ENCODE measurements around the gene SH3D19. TPM values are rescaled to one million over a fixed set of nuclear protein-coding genes. Genes with fewer than 3 reads are reported as not detected.

SH3D19 gene
- total RNA-seq, 1 experiment from 2014 or later = 41.7 TPM

- no peaks in the 10 kb centered on the region for H3K9me2 ChIP-seq (ENCODE audit: insufficient read depth)
- H3K4me3 ChIP-seq = no peak overlapping the region
- no peaks in the 10 kb centered on the region; the same call in 1 of the 2 replicates for H3K36me3 ChIP-seq (ENCODE audit: low read depth)
- CTCF ChIA-PET = no interaction called here
- POLR2A ChIA-PET (ENCODE audit: unreplicated experiment) = no interaction called here
- H3K27me3 ChIP-seq (ENCODE audit: insufficient read depth, low read depth) = no peaks in the 10 kb centered on the region
- DNase-seq = no peak
- no peak overlapping the region for H3K27ac ChIP-seq
- H3K4me1 ChIP-seq (replicated peaks; ENCODE audit: insufficient read depth) = no peaks in the 10 kb centered on the region
- no peaks in the 10 kb centered on the region for H4K20me1 ChIP-seq (ENCODE audit: insufficient read depth)
- H3K79me2 ChIP-seq (ENCODE audit: low read depth) = no peaks in the 10 kb centered on the region
- BruUV-seq (replicated peaks) = no TSS peak
- no peak for TF ChIP-seq CTCF (conservative IDR thresholded peaks at IDR 0.05)
- TF ChIP-seq EZH2 (IDR thresholded peaks at IDR 0.05; ENCODE audit: low read depth) = no peak
- H3F3A ChIP-seq (ENCODE audit: insufficient read depth, low read depth) = no peaks in the 10 kb centered on the region
- intact Hi-C loops (cut with micrococcal nuclease; ENCODE audit: unreplicated experiment) = no loop called here
- H3K9me3 ChIP-seq (ENCODE audit: insufficient read depth, low read depth) = no peaks in the 10 kb centered on the region
- no peak overlapping the region for H3K4me2 ChIP-seq
- H2AFZ ChIP-seq = no peak overlapping the region
Measured at GRCh38 chr4:151163855-151164254, 161.6 kb downstream of the SH3D19 start.

GRCh38 chr4:151158979-151159378, 166.4 kb downstream of the SH3D19 start:
- Histone ChIP-seq H3F3A (ENCODE audit: insufficient read depth, low read depth) (no peaks in the 10 kb centered on the region), H3K4me3 (no peak overlapping the region), H3K4me1 (replicated peaks; ENCODE audit: insufficient read depth) (no peaks in the 10 kb centered on the region), H3K27me3 (ENCODE audit: insufficient read depth, low read depth) (no peaks in the 10 kb centered on the region), H3K79me2 (ENCODE audit: low read depth) (no peaks in the 10 kb centered on the region), H3K9me3 (ENCODE audit: insufficient read depth, low read depth) (no peaks in the 10 kb centered on the region), H3K27ac (no peak overlapping the region), H2AFZ (no peak overlapping the region), H3K4me2 (no peak overlapping the region), H3K36me3 (ENCODE audit: low read depth) (no peaks in the 10 kb centered on the region; the same call in 1 of the 2 replicates), H3K9me2 (ENCODE audit: insufficient read depth) (no peaks in the 10 kb centered on the region), H4K20me1 (ENCODE audit: insufficient read depth) (no peaks in the 10 kb centered on the region)
- ChIA-PET CTCF (no interaction called here), POLR2A (ENCODE audit: unreplicated experiment) (no interaction called here)
- TF ChIP-seq CTCF (conservative IDR thresholded peaks at IDR 0.05) = no peak
- no peak for TF ChIP-seq EZH2 (IDR thresholded peaks at IDR 0.05; ENCODE audit: low read depth)
- DNase-seq = no peak
- BruUV-seq (replicated peaks) = no TSS peak
- intact Hi-C loops (cut with micrococcal nuclease; ENCODE audit: unreplicated experiment) = no loop called here

- BruUV-seq (replicated peaks) = no TSS peak
- no peak overlapping the region for H3K4me2 ChIP-seq
- H3K27ac ChIP-seq = no peak overlapping the region
- H3K27me3 ChIP-seq (ENCODE audit: insufficient read depth, low read depth) = no peaks in the 10 kb centered on the region
- no peak overlapping the region for H2AFZ ChIP-seq
- ChIA-PET POLR2A (ENCODE audit: unreplicated experiment) (no interaction called here), CTCF (no interaction called here)
- H3F3A ChIP-seq (ENCODE audit: insufficient read depth, low read depth) = no peaks in the 10 kb centered on the region
- no peaks in the 10 kb centered on the region for H3K9me3 ChIP-seq (ENCODE audit: insufficient read depth, low read depth)
- TF ChIP-seq CTCF (conservative IDR thresholded peaks at IDR 0.05) (no peak), EZH2 (IDR thresholded peaks at IDR 0.05; ENCODE audit: low read depth) (no peak)
- no peaks in the 10 kb centered on the region; the same call in 1 of the 2 replicates for H3K36me3 ChIP-seq (ENCODE audit: low read depth)
- intact Hi-C loops (cut with micrococcal nuclease; ENCODE audit: unreplicated experiment) = no loop called here
- DNase-seq = no peak
- no peak overlapping the region for H3K4me3 ChIP-seq
- no peaks in the 10 kb centered on the region for H3K4me1 ChIP-seq (replicated peaks; ENCODE audit: insufficient read depth)
- H3K9me2 ChIP-seq (ENCODE audit: insufficient read depth) = no peaks in the 10 kb centered on the region
- H3K79me2 ChIP-seq (ENCODE audit: low read depth) = no peaks in the 10 kb centered on the region
- no peaks in the 10 kb centered on the region for H4K20me1 ChIP-seq (ENCODE audit: insufficient read depth)
Measured at GRCh38 chr4:151157543-151157942, 167.9 kb downstream of the SH3D19 start.

Data from PC-9 (cell line).